GM21390 (cell line): Measurements from ENCODE around the gene SEZ6.

Source experiments
- ATAC-seq: cut with Tn5 transposase; IDR thresholded peaks from one replicate; pipeline ENCODE4 v1.9.1; 2021; ENCODE audit not compliant: unreplicated experiment

SEZ6 gene

DNA sequence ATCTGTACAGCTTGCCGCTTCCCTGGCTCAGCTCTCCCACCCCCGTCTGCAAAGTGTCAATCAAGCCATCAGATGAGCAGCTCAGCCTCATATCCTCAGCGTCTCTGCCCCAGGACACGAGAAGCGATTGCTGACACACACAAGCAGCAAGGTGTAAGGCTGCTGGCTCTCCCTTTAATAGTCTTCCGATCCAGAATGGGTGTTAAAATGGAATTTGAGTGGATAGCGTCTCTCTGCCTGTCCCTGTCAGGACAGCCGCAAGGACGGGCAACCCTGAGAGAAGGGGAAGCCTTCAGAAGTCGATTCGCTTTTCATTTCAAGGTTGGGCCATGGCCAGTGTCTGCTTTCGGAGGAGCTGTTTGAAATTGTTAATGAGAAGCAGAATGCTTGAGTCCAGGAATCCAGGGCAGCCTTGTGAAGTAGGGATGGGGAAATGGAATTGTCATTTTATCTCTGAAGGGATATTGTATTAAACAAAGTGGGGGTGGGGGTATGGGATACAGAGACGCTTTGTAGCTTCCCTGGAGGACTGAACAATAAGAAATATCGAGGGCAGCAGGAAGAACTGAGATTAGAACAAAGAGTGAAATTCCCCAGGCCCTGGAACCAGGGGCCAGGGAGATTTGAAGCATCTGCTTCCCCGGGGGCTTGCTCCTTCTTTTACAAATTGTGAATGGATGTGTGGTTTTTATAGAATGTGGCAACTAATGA lies 32.4 kb upstream of the SEZ6 start:
- no peak for ATAC-seq

DNA sequence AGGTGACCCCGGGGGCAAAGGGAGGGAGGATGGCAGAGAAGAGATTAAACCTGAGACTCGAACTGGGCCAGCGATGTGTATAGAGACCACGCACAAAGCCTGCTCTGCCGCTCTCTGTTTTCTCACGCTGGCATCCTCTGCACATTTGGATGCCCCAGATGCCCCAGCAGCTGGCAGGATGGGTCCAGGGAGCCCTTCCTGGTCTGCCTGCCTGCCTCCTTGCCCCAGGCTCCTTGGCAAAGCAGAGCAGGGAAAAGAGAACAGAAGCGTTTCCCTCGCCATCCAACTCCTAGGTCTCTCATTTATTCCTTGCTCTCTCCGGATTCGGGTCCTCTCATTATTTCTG lies 31.9 kb upstream of the SEZ6 start:
- ATAC-seq: no peak

DNA sequence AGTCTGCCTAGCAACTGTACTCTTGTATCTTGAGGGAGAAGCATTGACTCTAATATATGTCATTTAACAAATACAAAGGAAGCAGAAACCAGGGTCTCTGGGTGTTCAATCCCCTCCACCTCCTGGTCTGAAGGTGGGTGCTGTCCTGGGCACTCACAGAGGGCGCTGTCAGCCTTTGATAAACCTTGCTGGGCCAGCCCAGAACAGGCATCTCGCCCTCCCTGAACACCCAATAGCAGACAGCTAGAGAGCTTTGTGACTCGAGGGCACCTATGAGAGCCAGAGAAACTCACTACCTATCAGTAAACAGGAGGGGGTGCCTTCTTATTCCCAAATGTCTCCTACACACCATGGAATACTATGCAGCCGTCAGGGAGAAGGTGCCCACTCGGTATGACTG lies 30.8 kb upstream of the SEZ6 start:
- no peak for ATAC-seq

DNA sequence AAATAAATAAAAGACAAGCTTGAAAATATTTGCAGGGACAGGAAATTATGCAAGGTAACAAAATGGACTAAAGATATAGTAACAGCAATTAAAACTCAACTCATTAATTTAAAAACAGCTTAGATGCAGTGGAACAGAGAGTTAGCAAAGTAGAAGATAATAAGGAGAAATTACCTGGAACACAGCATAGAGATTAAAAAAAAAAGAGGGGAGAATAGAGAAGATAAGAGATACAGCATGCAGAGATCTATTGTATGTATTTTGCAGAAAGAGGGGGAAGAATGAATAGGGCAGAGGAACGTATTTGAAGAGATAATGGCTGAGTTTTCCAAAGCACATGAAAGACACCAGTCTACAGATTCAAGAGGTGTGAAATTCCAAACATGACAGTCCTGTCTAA lies 28.7 kb upstream of the SEZ6 start:
- ATAC-seq: no peak

DNA sequence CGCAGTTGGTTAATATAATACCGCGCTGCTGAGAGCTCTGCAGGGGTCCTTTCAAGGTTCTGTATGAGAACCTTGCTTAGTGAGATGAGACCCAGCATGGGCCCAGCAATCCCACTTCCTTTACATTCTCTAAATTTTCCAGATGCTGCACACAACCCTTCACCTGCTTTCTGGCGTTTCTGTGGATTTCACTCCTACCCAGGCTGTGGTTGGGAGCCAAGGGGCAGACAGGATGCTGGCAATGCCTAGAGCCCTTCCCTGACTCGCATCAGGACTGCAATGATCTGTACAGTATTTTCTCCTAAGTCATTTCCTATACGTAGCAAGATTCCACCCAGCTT lies 27.0 kb upstream of the SEZ6 start:
- no peak for ATAC-seq

DNA sequence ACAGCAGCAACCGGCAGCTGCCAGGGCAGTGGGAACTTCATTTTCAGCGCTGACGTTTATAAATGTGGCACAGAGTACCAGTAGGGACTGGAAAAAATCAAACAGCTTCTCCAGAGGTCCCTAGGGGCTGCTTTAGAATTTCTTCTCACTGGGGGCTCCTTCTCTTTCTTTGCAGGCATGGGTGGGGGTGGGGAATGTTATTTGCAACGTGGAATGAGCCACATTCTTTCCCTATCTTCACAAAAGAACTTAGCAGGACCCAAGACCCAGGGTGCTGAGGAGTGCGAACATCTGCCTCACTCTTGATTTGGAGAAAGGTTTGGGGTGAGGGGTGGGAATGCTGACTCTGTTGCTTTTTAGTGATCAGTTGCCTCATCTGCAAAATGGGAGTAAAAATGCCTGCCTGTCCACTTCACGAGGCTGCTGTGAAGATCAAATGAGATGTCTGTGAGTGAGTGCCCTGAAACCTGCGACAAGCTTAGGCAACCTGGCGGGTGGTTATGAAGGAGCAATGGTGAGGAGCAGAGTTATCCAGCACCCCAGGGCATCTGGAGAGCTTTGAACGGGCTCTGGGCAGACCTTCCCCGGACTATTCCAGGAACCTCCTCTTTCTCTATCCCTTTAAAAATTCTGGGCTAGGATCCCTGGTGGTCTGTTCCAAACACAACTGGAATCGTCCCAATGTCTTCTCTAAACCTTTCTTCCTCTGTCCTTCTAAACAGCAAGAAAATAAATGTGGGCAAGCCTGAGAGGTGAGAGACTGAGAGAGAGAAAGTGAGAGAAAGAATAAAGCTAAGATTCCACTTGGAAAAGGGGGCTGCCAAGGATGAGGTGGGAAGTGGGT lies 26.4 kb upstream of the SEZ6 start:
- no peak for ATAC-seq

DNA sequence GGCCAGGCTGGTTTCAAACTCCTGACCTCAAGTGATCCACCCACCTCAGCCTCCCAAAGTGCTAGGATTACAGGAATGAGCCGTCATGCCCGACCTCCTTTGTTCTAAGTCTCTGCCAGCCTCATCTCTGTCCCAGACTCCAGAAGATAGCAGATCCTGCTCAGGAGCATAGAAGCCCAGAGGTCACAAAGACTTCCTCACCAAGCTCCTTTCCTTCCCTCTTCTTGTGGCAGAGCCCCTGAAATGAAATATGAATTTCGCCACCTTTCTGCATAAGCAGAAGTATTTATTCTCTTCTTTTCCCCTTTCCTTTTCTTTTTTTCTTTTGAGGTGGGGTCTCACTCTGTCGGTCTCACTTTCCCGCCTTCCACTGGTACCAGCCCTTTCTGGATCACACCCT lies 25.7 kb upstream of the SEZ6 start:
- no peak for ATAC-seq

DNA sequence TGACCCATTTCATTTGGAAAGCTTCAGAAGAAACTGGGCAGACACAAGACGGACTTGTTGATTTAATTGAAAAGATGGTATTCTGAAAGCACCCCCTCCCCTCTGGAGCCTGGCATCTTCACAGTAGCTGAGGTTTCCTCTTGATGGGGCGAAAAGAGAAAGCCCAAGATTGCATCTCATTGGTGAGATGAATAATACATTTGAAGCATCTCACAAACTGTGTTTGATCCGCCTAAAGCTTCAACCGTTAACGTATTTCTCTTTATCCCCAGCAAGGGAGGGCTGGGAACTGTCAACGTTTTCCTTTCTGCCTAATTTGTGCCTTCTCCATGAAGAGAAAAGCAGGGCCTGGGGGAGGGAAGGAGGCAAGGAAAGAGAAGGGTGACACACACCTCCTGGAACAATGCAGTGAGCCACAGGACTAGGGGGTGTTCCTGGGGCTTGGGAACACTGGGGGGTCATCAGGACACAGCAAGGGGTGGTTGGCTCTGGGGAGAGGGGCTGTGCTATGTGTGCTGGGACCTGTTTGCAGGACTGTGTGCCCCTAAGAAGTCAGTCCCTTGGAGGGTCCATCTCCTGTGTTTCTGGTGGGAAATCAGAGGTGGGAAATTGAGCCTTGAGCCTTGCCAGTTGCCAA lies 18.6 kb upstream of the SEZ6 start:
- no peak for ATAC-seq

DNA sequence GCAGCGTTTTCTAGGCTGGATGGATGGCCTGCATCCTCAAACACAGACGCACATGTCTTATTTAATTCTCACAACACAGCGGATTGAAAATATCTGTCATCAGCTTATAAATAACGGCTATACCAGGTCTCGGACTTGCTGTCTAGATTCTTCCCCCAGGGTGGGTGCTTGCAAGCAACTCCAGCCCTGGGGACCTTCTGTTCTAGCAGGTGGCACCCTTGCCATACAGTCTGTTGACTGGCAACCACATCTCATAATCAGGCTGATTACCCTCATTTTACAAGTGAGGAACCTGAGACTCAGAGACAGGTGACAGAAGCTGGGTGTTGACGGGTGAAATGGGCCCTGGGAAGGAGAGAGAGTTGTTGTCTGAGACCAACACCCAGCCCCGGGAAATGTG lies 16.2 kb upstream of the SEZ6 start:
- ATAC-seq: no peak

DNA sequence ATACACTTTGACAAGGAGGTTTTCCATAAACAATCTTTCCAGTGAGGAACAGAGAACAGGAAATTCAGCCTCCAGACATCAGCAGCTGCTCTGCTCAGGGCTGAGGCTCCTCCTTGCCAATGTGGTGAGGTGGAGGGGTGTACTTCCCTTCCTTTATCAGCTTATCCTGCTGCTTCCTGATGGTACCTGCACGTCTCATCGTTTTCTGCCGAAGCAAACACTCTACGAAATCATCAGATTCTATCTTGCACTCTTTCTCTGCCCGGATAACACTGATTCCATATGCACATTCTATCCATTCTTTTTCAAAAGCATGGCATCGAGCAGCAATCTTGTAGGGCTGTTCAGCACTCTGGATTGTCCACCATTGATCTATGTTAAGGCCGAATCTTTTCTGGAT lies 15.4 kb upstream of the SEZ6 start:
- ATAC-seq: no peak

DNA sequence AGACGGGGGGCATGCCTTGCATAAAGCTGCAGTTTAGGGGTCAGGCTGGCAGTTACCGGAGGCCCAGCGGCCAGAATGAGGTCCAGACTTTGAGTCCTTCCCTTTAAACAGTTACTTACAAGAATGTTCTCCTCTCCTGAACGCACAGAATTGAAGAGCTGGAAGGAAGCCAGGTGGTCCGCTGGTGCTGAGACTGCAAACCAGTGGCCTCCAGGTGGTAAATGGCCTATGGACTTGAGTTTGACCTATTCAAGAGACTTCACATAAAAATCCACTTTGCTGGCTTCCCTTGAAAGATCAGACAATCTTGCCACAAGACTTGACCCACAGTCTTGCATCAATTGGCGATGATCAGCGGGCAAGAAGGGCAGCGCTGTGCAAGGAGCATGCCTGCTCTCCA lies 14.7 kb upstream of the SEZ6 start:
- ATAC-seq: no peak

DNA sequence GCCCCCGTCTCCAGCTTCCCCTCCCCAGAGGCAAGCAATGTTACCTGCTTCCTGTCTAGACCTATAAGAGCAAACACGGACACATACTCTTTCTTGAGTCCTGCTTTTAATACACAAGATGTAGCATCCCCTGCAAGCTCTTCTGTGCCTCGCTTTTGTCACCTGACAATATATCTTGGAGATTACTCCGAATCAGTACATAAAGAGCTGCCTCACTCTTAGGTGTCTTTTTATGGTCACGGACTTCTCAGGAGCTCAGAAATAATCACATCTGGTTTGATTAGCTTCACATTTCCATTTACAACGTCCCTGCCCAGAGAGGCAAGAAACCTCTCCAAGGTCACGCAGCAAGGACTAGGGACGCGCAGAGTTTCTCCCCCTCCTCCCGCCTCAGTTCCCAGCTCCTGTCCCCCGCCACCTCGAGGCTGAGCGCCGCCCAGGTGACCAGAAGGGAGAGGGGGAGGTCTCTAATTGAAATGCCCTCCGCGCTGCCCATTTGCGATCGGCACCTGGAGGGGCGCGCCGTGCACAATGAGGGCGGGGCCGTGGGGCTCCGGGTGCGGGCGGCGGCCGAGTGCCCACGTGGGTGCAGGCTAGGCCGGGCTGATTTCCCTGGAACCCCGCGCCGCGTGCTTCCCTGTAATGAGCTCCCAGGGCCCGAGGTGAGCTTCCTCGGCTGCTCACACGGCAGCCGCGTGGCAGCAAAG lies 13.8 kb upstream of the SEZ6 start:
- ATAC-seq: no peak

DNA sequence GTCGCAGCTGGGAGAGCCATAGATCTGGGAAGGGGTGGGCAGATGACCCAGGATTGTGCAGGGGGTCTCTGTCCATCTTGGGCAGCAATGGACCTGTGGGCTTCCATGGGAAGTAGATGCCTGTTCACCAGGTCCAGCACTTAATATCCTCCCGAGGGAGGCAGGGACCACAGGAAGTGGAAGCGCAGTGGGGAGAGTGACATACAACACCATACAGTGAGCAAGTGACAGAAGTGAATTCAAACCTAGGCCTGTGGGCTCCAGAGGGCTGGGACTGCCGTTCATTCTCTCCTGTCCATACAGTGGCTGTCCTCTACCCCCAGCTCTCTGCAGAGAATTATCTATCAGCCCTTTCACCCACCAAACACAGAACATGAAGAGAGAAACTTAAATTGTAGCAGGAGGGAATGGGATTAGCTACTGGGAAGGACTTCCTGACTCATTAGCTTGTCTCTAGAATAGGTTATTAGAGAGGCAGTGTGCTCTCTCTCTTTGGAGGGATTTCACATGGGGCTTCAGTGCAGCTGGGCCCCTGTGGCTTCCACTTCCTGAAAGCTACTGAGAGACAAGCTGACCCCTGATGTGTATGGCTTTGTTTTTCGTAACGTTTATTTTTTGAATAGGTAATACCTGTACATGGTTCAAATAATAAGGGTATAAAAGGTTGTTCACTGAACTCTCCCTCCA lies 13.1 kb upstream of the SEZ6 start:
- ATAC-seq: no peak

DNA sequence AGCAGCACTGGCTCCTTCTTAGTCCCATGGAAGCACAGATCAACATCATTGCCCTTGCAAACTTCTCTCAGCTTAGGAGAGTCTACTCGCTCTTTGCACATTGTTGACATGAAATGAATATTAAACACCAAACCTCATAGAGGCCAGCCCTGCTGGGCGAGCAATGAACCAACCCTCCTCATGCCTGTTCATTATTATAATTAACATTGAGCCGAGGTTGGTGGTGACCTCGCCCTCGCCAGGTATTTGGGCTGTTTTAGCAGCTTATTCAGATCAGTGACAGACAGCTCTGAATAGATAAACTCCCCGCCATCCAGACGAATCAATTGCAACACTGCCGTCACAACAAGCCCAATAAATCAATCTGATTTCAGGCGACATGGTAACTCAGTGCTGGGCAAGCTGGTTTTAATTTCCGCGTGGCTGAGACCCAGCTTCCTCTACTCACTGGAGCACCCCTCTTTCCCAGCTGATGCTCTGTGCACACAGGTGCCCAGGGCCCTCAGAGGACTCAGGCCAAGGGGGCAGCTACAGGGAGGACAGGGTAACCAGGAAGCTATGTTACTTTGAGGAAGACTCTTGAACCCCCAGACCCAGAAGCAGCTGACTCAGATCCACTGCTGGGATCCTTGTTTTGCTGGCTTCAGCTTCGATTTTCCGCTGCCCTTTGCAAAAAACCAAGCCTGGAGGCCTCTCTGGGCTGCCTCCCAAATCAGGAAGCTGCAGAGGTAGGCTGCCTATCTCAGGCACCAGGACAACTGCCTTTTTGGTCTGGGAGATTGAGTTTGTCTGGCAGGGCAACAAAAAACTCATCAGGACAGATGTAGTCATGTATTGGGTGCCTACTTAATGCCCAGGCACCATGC lies 10.7 kb upstream of the SEZ6 start:
- no peak for ATAC-seq

DNA sequence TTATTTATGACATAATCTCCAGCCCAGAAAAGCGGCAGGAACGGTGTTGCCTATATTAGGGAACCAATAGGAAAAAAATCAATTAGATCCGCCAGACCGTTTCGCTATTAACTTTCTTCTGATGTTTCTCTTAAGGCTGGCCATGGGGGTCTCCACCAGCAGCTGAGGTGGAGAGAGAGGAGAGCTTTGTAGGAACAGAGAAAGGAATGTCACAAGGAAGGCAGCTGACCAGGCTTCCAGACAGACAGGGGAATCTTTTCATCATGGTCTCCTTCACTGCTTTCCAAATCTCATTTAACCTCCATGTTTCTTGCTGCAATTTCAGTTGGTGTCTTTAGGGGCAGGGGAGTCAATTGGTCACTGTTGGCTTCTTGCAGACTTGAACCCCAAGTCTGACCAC lies 8.9 kb upstream of the SEZ6 start:
- ATAC-seq: no peak

DNA sequence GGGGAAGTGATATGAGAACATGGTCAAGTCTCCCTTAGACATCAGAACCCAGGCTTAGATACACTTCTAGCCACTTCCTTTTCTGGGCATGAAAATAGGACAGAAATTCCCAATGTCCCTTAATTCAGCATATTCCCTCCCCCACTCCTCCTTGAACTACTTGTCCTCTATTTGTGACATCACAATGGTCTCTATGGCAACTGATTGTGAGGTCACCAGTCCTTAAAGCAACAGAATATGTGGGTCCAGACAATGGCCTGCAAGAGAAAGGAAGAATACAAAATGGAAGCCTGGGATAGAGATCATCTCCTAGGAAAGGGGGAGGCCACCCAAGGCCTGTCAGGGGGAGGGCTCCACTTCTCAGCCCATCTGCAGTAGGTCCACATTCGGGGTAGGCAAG lies 6.7 kb upstream of the SEZ6 start:
- ATAC-seq: no peak

DNA sequence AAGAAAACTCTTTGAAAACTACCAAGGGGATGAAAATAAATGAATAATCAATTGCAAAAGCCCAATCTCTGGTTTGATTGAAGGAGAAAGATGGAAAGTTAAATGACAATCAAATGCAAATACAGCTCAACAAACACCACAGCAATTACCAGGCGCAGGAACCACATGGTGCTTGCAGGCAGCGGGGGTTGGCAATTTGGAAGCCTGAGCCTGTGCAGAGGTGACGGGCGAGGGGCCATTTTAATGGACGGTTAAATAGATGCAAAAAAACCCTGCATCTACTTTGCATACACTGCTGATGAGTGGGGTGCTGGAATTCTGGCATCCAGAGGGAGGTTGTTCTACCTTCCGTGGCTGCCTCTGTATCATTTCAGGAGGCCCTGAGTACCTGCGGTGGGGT lies 4.8 kb upstream of the SEZ6 start:
- no peak for ATAC-seq

DNA sequence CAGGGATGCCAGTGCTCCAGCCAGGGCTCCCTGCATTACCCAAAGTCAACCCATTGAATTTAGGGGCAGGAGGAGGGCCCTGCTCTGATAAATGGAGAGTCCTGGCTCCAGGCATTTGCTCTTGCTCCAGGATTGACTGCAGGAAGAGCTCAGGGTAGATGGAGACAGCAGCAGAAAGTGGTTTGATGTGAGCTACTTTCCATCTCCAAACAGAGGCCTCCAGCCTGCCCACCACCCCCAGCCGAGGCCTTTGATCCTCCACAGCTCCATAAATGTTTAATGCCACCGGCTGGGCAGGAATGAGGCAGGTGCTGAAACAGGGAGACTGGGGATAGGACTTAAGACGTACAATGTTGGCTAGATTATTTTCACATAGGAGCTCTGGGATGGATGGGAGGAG lies 4.3 kb upstream of the SEZ6 start:
- ATAC-seq: no peak

DNA sequence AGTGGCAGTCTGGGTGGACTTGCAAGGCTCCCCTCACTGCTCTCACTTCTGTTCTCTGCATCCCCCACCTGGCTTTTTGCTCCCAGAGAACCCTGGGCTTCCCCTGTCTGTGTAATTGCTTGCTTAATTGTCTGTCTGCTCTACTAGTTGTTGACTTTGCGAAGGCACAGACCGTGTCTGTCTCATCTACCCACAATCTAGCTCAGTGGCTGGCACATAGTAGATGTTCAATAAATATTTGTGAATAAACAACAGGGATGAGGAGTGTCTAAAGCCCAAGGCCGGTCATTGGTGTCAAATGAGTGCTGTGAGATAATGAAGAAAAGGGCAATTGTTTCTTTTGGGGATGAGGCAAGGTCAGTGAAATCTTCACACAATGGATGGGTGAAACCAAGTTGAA lies 2.8 kb upstream of the SEZ6 start:
- ATAC-seq: no peak

DNA sequence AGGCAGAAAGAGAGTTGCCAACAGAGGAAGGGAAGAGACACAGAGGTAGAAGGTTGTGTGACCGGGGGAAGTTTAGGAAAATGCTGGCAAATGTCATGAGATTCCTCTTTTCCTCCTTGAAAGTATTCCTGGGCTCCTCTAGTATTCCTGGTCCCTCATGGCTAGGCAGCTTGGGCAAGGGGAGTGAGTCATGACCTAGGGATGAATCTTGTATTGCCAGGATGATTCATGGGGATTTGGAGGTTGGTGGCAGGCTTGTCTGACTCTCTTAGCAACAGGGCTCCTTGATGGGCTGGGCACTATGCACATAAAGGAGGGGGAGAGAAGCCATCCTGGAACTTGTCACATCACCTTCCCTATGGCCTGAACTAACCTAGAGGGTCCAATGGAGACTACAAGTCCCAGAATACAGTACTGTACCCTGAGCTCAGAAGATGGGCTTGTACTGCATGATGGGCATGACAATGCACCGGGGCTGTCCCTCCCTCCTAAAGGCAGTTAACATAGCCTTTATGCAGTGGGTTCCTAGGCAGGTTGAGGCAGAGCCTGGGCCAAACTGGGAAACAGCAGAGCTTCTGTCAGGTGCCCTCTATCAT lies 2.1 kb upstream of the SEZ6 start:
- no peak for ATAC-seq
